GM12865 (cell line): ENCODE measurements around the gene SLC39A5.

Source experiments
- DNase-seq: peaks from one replicate; pipeline ENCODE4 v3.0.0; 2010; ENCODE audit warnings: low read depth
- H3K4me3 ChIP-seq: 2 replicates; pipeline ENCODE4 v1.5.1; 2011; ENCODE audit warnings: mild to moderate bottlenecking, low read depth, low read length, control low read depth
- CTCF ChIP-seq: IDR thresholded peaks from 2 replicates; pipeline ENCODE4 v1.5.1; 2011; ENCODE audit warnings: low read length, control low read depth, low read depth, inconsistent platforms; ENCODE audit not compliant: insufficient read depth; ENCODE audit errors: missing control alignments

Gene SLC39A5

GRCh38 chr12:56234746-56235436 lies 5.0 kb downstream of the SLC39A5 start:
- DNase-seq, result no peak
- no peak overlapping the region for H3K4me3 ChIP-seq
- no peak for TF ChIP-seq CTCF

- no peak for TF ChIP-seq CTCF
- DNase-seq, result no peak
These were observed 6.2 kb downstream of the SLC39A5 start for GRCh38 chr12:56236091-56236490.

GRCh38 chr12:56236985-56237384 lies 7.1 kb downstream of the SLC39A5 start:
- no peak for TF ChIP-seq CTCF
- DNase-seq, result no peak
- H3K4me3 ChIP-seq, result no peak overlapping the region

More at GRCh38 chr12:56236091-56236490, 6.2 kb downstream of the SLC39A5 start:
- H3K4me3 ChIP-seq, result no peak overlapping the region

GRCh38 chr12:56237552-56237951 lies 7.7 kb downstream of the SLC39A5 start:
- no peak for DNase-seq
- H3K4me3 ChIP-seq, result no peak overlapping the region
- TF ChIP-seq CTCF, result no peak

- no peak overlapping the region for H3K4me3 ChIP-seq
- DNase-seq, result no peak
- no peak for TF ChIP-seq CTCF
These were observed 11.8 kb downstream of the SLC39A5 start for GRCh38 chr12:56241424-56242303.

- no peak for DNase-seq
- TF ChIP-seq CTCF, result no peak
- no peak overlapping the region for H3K4me3 ChIP-seq
These were observed 13.1 kb downstream of the SLC39A5 start for GRCh38 chr12:56242986-56243385.
